Erythroblast (primary cell): Measurements from ENCODE around the gene SCAMP2.

Experiments
- GATA1 ChIP-seq: IDR thresholded peaks from 2 replicates; pipeline ENCODE4 v1.6.1; 2011; ENCODE audit warnings: low read depth, mild to moderate bottlenecking, control low read depth, low read length, moderate library complexity
- POLR2A ChIP-seq: IDR thresholded peaks from 2 replicates; pipeline ENCODE4 v1.6.1; 2011; ENCODE audit warnings: mild to moderate bottlenecking, low read length

GRCh38 chr15:74903676-74904075, 30.5 kb upstream of the SCAMP2 start:
- TF ChIP-seq POLR2A (no peak), GATA1 (no peak)
